ENCODE data around the gene RPL18A. TPM values are rescaled to one million over a fixed set of nuclear protein-coding genes. Genes with fewer than 3 reads are reported as not detected.
A peak's percentile ranks its signal among the peaks of the same experiment; 100 is the strongest.

Gene RPL18A
- total RNA-seq, 4 donors from 2014 or later = 1,544 to 1,849 (median 1,738) TPM

- 1 to 6% methylated on average over 12 to 36 of the region's 40 CpGs for WGBS, 2 donors
- peaks cover 0 to 26% of the 10 kb centered on the region in 2 donors for H3K27me3 ChIP-seq
- no peaks in the 10 kb centered on the region for H3K9me3 ChIP-seq
- no peak for DNase-seq (ENCODE audit: low spot score in 2 of 2)
- peak within 1 kb of the TSS in 3 of 4 donors; percentile 80 to 83 (median 82) for H3K27ac ChIP-seq
- no peaks in the 10 kb centered on the region for H3K36me3 ChIP-seq
- peaks cover 0 to 20% (median 7%) of the 10 kb centered on the region in 4 donors for H3K4me1 ChIP-seq
- TF ChIP-seq POLR2A (IDR thresholded peaks at IDR 0.05) (no peak), EP300 (IDR thresholded peaks at IDR 0.05) (peak in 1 of 2 donors; percentile 7)
- H3K4me3 ChIP-seq = peak within 1 kb of the TSS; percentile 21 to 51 (median 42)
These were observed 12.0 kb upstream of the RPL18A start, which contains the start of gene JAK3 for GRCh38 chr19:17847538-17848366. TSS of gene JAK3 (minus strand) at chr19:17847982. CDS start at chr19:17844417, 3,565 bp downstream.

- 84 to 85% methylated on average over 14 of the region's 14 CpGs for WGBS, 2 donors
- Histone ChIP-seq H3K9me3 (no peaks in the 10 kb centered on the region), H3K27ac (peak overlapping the region in 2 of 4 donors; percentile 80 to 83), H3K27me3 (peaks cover 0 to 16% of the 10 kb centered on the region in 2 donors), H3K4me3 (no peak overlapping the region), H3K36me3 (no peaks in the 10 kb centered on the region), H3K4me1 (peaks cover 0 to 20% (median 7%) of the 10 kb centered on the region in 4 donors)
- DNase-seq (ENCODE audit: low spot score in 2 of 2) = no peak
- TF ChIP-seq CTCF (IDR thresholded peaks at IDR 0.05) (no peak), POLR2A (IDR thresholded peaks at IDR 0.05) (no peak), EP300 (IDR thresholded peaks at IDR 0.05) (no peak)
These were observed 11.0 kb upstream of the RPL18A start for GRCh38 chr19:17848595-17849292.

- TF ChIP-seq POLR2A (IDR thresholded peaks at IDR 0.05) = no peak
- TF ChIP-seq CTCF (IDR thresholded peaks at IDR 0.05) = no peak
- no peak for TF ChIP-seq EP300 (IDR thresholded peaks at IDR 0.05)
- H3K27me3 ChIP-seq = no peaks in the 10 kb centered on the region
- peaks cover 0 to 7% (median 2%) of the 10 kb centered on the region in 4 donors for H3K4me1 ChIP-seq
- 81 to 88% methylated on average over 6 of the region's 6 CpGs for WGBS, 2 donors
- DNase-seq (ENCODE audit: low spot score in 2 of 2) = no peak
- no peaks in the 10 kb centered on the region for H3K9me3 ChIP-seq
- H3K36me3 ChIP-seq = no peaks in the 10 kb centered on the region
- no peak overlapping the region for H3K4me3 ChIP-seq
- no peak overlapping the region for H3K27ac ChIP-seq
These were observed 5.6 kb upstream of the RPL18A start for GRCh38 chr19:17854061-17854460.

- no peaks in the 10 kb centered on the region for H3K27me3 ChIP-seq
- DNase-seq (ENCODE audit: low spot score in 2 of 2) = peak; percentile 77 to 93
- TF ChIP-seq CTCF (IDR thresholded peaks at IDR 0.05) (peak; percentile 93 to 97 (median 95)), POLR2A (IDR thresholded peaks at IDR 0.05) (no peak), EP300 (IDR thresholded peaks at IDR 0.05) (no peak)
- no peak overlapping the region for H3K4me3 ChIP-seq
- H3K36me3 ChIP-seq = no peaks in the 10 kb centered on the region
- H3K27ac ChIP-seq = no peak overlapping the region
- H3K9me3 ChIP-seq = no peaks in the 10 kb centered on the region
- peaks cover 0 to 9% (median 1%) of the 10 kb centered on the region in 4 donors for H3K4me1 ChIP-seq
- WGBS, 2 donors = 14 to 15% methylated on average over 29 of the region's 29 CpGs
These were observed 4.2 kb upstream of the RPL18A start for GRCh38 chr19:17855280-17856152.
